ENCODE data around the gene TAS1R1.

DNA sequence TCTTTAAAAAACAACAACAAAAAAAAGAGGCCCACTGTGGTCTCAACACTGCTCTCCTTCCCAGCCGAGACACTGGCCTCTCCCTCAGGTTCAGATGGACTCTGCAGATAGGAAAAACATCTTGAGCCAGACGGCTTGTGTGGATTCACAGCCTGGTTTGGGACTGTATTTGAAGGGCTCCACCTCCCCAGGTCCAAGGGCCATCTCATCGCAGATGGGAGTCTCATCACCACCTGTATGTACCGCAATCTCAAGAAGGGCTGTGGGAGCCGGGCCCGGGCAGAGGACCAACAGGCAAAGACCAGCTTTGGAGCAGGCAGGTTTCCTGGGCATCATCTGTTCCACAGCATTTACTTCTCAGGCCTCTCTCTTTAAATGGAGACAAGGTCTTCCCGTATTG, 34.9 kb downstream of the TAS1R1 start:
- TF ChIP-seq, protein P1, sequence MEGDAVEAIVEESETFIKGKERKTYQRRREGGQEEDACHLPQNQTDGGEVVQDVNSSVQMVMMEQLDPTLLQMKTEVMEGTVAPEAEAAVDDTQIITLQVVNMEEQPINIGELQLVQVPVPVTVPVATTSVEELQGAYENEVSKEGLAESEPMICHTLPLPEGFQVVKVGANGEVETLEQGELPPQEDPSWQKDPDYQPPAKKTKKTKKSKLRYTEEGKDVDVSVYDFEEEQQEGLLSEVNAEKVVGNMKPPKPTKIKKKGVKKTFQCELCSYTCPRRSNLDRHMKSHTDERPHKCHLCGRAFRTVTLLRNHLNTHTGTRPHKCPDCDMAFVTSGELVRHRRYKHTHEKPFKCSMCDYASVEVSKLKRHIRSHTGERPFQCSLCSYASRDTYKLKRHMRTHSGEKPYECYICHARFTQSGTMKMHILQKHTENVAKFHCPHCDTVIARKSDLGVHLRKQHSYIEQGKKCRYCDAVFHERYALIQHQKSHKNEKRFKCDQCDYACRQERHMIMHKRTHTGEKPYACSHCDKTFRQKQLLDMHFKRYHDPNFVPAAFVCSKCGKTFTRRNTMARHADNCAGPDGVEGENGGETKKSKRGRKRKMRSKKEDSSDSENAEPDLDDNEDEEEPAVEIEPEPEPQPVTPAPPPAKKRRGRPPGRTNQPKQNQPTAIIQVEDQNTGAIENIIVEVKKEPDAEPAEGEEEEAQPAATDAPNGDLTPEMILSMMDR (IDR thresholded peaks at IDR 0.05 in 2 of 3, conservative IDR thresholded peaks at IDR 0.05 in 1 of 3; ENCODE audit: control insufficient read depth in 2 of 3, extremely low read depth in 1 of 3, insufficient read depth in 1 of 3, low read depth in 3 of 3, low read length in 3 of 3), result no peak
- TF ChIP-seq, protein P2, sequence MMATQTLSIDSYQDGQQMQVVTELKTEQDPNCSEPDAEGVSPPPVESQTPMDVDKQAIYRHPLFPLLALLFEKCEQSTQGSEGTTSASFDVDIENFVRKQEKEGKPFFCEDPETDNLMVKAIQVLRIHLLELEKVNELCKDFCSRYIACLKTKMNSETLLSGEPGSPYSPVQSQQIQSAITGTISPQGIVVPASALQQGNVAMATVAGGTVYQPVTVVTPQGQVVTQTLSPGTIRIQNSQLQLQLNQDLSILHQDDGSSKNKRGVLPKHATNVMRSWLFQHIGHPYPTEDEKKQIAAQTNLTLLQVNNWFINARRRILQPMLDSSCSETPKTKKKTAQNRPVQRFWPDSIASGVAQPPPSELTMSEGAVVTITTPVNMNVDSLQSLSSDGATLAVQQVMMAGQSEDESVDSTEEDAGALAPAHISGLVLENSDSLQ (IDR thresholded peaks at IDR 0.05), result no peak
- no peak for TF ChIP-seq MTA3 (IDR thresholded peaks at IDR 0.05; ENCODE audit: borderline replicate concordance, low read length)
- TF ChIP-seq, protein P3, sequence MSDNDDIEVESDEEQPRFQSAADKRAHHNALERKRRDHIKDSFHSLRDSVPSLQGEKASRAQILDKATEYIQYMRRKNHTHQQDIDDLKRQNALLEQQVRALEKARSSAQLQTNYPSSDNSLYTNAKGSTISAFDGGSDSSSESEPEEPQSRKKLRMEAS (IDR thresholded peaks at IDR 0.05; ENCODE audit: low read depth, low read length), result no peak

Data from GM12878 (cell line).